ENCODE measurements around the gene ADAMTS14. TPM values are rescaled to one million over a fixed set of nuclear protein-coding genes. Genes with fewer than 3 reads are reported as not detected.
"Not testable (repeated sequence)": the region's sequence is repeated elsewhere in the genome, so short reads cannot be mapped to it uniquely, and the experiment has no call there.

The ADAMTS14 gene
- polyA plus RNA-seq, 1 donor, result 7.2 TPM

- WGBS (ENCODE audit: insufficient coverage, low lambda C conversion rate), result no CpG with 5 or more reads among the region's 8 CpGs
- not testable (repeated sequence) for H3K9me3 ChIP-seq (ENCODE audit: control insufficient read depth, low read depth, low read length); H3K27me3 ChIP-seq (ENCODE audit: control insufficient read depth, insufficient read depth, low read length); H3K4me3 ChIP-seq (ENCODE audit: low read length); H3K4me1 ChIP-seq (ENCODE audit: control insufficient read depth, insufficient read depth, low read length); H3K27ac ChIP-seq (ENCODE audit: low read length); DNase-seq; H3K36me3 ChIP-seq (ENCODE audit: control insufficient read depth, insufficient read depth, low read length)
Observed at GRCh38 chr10:70644959-70645358, 27.3 kb upstream of the ADAMTS14 start.

GRCh38 chr10:70647086-70647485, 25.2 kb upstream of the ADAMTS14 start:
- Histone ChIP-seq H3K4me1 (ENCODE audit: control insufficient read depth, insufficient read depth, low read length) (no peaks in the 10 kb centered on the region), H3K4me3 (ENCODE audit: low read length) (no peak overlapping the region), H3K27ac (ENCODE audit: low read length) (no peak overlapping the region), H3K36me3 (ENCODE audit: control insufficient read depth, insufficient read depth, low read length) (no peaks in the 10 kb centered on the region), H3K27me3 (ENCODE audit: control insufficient read depth, insufficient read depth, low read length) (no peaks in the 10 kb centered on the region), H3K9me3 (ENCODE audit: control insufficient read depth, low read depth, low read length) (no peaks in the 10 kb centered on the region)
- no CpG with 5 or more reads among the region's 3 CpGs for WGBS (ENCODE audit: insufficient coverage, low lambda C conversion rate)
- DNase-seq, result no peak

GRCh38 chr10:70648427-70648826, 23.9 kb upstream of the ADAMTS14 start:
- Histone ChIP-seq H3K4me3 (ENCODE audit: low read length) (no peak overlapping the region), H3K27me3 (ENCODE audit: control insufficient read depth, insufficient read depth, low read length) (no peaks in the 10 kb centered on the region), H3K36me3 (ENCODE audit: control insufficient read depth, insufficient read depth, low read length) (no peaks in the 10 kb centered on the region), H3K4me1 (ENCODE audit: control insufficient read depth, insufficient read depth, low read length) (peaks cover 1% of the 10 kb centered on the region), H3K9me3 (ENCODE audit: control insufficient read depth, low read depth, low read length) (no peaks in the 10 kb centered on the region), H3K27ac (ENCODE audit: low read length) (no peak overlapping the region)
- DNase-seq, result peak in 1 of 2 donors; percentile 37
- no CpG with 5 or more reads among the region's 3 CpGs for WGBS (ENCODE audit: insufficient coverage, low lambda C conversion rate)

GRCh38 chr10:70649526-70649925, 22.8 kb upstream of the ADAMTS14 start:
- Histone ChIP-seq H3K9me3 (ENCODE audit: control insufficient read depth, low read depth, low read length) (no peaks in the 10 kb centered on the region), H3K27me3 (ENCODE audit: control insufficient read depth, insufficient read depth, low read length) (no peaks in the 10 kb centered on the region), H3K36me3 (ENCODE audit: control insufficient read depth, insufficient read depth, low read length) (no peaks in the 10 kb centered on the region), H3K4me3 (ENCODE audit: low read length) (no peak overlapping the region), H3K27ac (ENCODE audit: low read length) (no peak overlapping the region), H3K4me1 (ENCODE audit: control insufficient read depth, insufficient read depth, low read length) (peaks cover 3% of the 10 kb centered on the region)
- DNase-seq, result no peak
- WGBS (ENCODE audit: insufficient coverage, low lambda C conversion rate), result no CpG with 5 or more reads among the region's 4 CpGs

GRCh38 chr10:70650104-70650503, 22.2 kb upstream of the ADAMTS14 start:
- no peak for DNase-seq
- H3K27ac ChIP-seq (ENCODE audit: low read length), result no peak overlapping the region
- no peaks in the 10 kb centered on the region for H3K36me3 ChIP-seq (ENCODE audit: control insufficient read depth, insufficient read depth, low read length)
- no peaks in the 10 kb centered on the region for H3K9me3 ChIP-seq (ENCODE audit: control insufficient read depth, low read depth, low read length)
- no peak overlapping the region for H3K4me3 ChIP-seq (ENCODE audit: low read length)
- no peaks in the 10 kb centered on the region for H3K27me3 ChIP-seq (ENCODE audit: control insufficient read depth, insufficient read depth, low read length)
- no CpG with 5 or more reads among the region's 3 CpGs for WGBS (ENCODE audit: insufficient coverage, low lambda C conversion rate)
- H3K4me1 ChIP-seq (ENCODE audit: control insufficient read depth, insufficient read depth, low read length), result peaks cover 3% of the 10 kb centered on the region

- no CpG with 5 or more reads among the region's 3 CpGs for WGBS (ENCODE audit: insufficient coverage, low lambda C conversion rate)
- no peak overlapping the region for H3K27ac ChIP-seq (ENCODE audit: low read length)
Observed at GRCh38 chr10:70650718-70651117, 21.6 kb upstream of the ADAMTS14 start.

GRCh38 chr10:70651661-70652060, 20.6 kb upstream of the ADAMTS14 start:
- H3K36me3 ChIP-seq (ENCODE audit: control insufficient read depth, insufficient read depth, low read length), result no peaks in the 10 kb centered on the region
- peaks cover 3% of the 10 kb centered on the region for H3K4me1 ChIP-seq (ENCODE audit: control insufficient read depth, insufficient read depth, low read length)
- H3K9me3 ChIP-seq (ENCODE audit: control insufficient read depth, low read depth, low read length), result no peaks in the 10 kb centered on the region
- no peaks in the 10 kb centered on the region for H3K27me3 ChIP-seq (ENCODE audit: control insufficient read depth, insufficient read depth, low read length)
- H3K4me3 ChIP-seq (ENCODE audit: low read length), result no peak overlapping the region
- no peak for DNase-seq
- 100% methylated on average over 1 of the region's 5 CpGs for WGBS (ENCODE audit: insufficient coverage, low lambda C conversion rate)
- no peak overlapping the region for H3K27ac ChIP-seq (ENCODE audit: low read length)

More at GRCh38 chr10:70650718-70651117, 21.6 kb upstream of the ADAMTS14 start:
- peaks cover 3% of the 10 kb centered on the region for H3K4me1 ChIP-seq (ENCODE audit: control insufficient read depth, insufficient read depth, low read length)
- no peak for DNase-seq
- H3K9me3 ChIP-seq (ENCODE audit: control insufficient read depth, low read depth, low read length), result no peaks in the 10 kb centered on the region
- H3K36me3 ChIP-seq (ENCODE audit: control insufficient read depth, insufficient read depth, low read length), result no peaks in the 10 kb centered on the region
- H3K4me3 ChIP-seq (ENCODE audit: low read length), result no peak overlapping the region
- H3K27me3 ChIP-seq (ENCODE audit: control insufficient read depth, insufficient read depth, low read length), result no peaks in the 10 kb centered on the region

GRCh38 chr10:70652761-70653657, 19.3 kb upstream of the ADAMTS14 start:
- DNase-seq, result peak; percentile 40 to 55
- H3K9me3 ChIP-seq (ENCODE audit: control insufficient read depth, low read depth, low read length), result no peaks in the 10 kb centered on the region
- no peaks in the 10 kb centered on the region for H3K36me3 ChIP-seq (ENCODE audit: control insufficient read depth, insufficient read depth, low read length)
- peaks cover 3% of the 10 kb centered on the region for H3K4me1 ChIP-seq (ENCODE audit: control insufficient read depth, insufficient read depth, low read length)
- no peaks in the 10 kb centered on the region for H3K27me3 ChIP-seq (ENCODE audit: control insufficient read depth, insufficient read depth, low read length)
- WGBS (ENCODE audit: insufficient coverage, low lambda C conversion rate), result no CpG with 5 or more reads among the region's 16 CpGs
- H3K4me3 ChIP-seq (ENCODE audit: low read length), result no peak overlapping the region
- peak overlapping the region; percentile 38 for H3K27ac ChIP-seq (ENCODE audit: low read length)

- H3K4me1 ChIP-seq (ENCODE audit: control insufficient read depth, insufficient read depth, low read length), result peaks cover 3% of the 10 kb centered on the region
- no peak overlapping the region for H3K27ac ChIP-seq (ENCODE audit: low read length)
- H3K27me3 ChIP-seq (ENCODE audit: control insufficient read depth, insufficient read depth, low read length), result no peaks in the 10 kb centered on the region
- H3K4me3 ChIP-seq (ENCODE audit: low read length), result no peak overlapping the region
- no peaks in the 10 kb centered on the region for H3K9me3 ChIP-seq (ENCODE audit: control insufficient read depth, low read depth, low read length)
- DNase-seq, result no peak
- no peaks in the 10 kb centered on the region for H3K36me3 ChIP-seq (ENCODE audit: control insufficient read depth, insufficient read depth, low read length)
- WGBS (ENCODE audit: insufficient coverage, low lambda C conversion rate), result no CpG with 5 or more reads among the region's 12 CpGs
Observed at GRCh38 chr10:70655316-70655715, 17.0 kb upstream of the ADAMTS14 start.

- peaks cover 6% of the 10 kb centered on the region for H3K4me1 ChIP-seq (ENCODE audit: control insufficient read depth, insufficient read depth, low read length)
- no peak for DNase-seq
- H3K27me3 ChIP-seq (ENCODE audit: control insufficient read depth, insufficient read depth, low read length), result no peaks in the 10 kb centered on the region
- WGBS (ENCODE audit: insufficient coverage, low lambda C conversion rate), result no CpG with 5 or more reads among the region's 3 CpGs
- no peaks in the 10 kb centered on the region for H3K9me3 ChIP-seq (ENCODE audit: control insufficient read depth, low read depth, low read length)
- no peaks in the 10 kb centered on the region for H3K36me3 ChIP-seq (ENCODE audit: control insufficient read depth, insufficient read depth, low read length)
- no peak overlapping the region for H3K27ac ChIP-seq (ENCODE audit: low read length)
- H3K4me3 ChIP-seq (ENCODE audit: low read length), result no peak overlapping the region
Observed at GRCh38 chr10:70656489-70656888, 15.8 kb upstream of the ADAMTS14 start.

- Histone ChIP-seq H3K36me3 (ENCODE audit: control insufficient read depth, insufficient read depth, low read length) (no peaks in the 10 kb centered on the region), H3K27me3 (ENCODE audit: control insufficient read depth, insufficient read depth, low read length) (no peaks in the 10 kb centered on the region), H3K4me3 (ENCODE audit: low read length) (no peak overlapping the region), H3K4me1 (ENCODE audit: control insufficient read depth, insufficient read depth, low read length) (peaks cover 12% of the 10 kb centered on the region), H3K27ac (ENCODE audit: low read length) (no peak overlapping the region), H3K9me3 (ENCODE audit: control insufficient read depth, low read depth, low read length) (no peaks in the 10 kb centered on the region)
- 100% methylated on average over 1 of the region's 6 CpGs for WGBS (ENCODE audit: insufficient coverage, low lambda C conversion rate)
- DNase-seq, result no peak
Observed at GRCh38 chr10:70657041-70657440, 15.3 kb upstream of the ADAMTS14 start.
